Hypothalamus (tissue), 51 donors: ENCODE measurements around the gene MEX3A.

Experiments used
- DNase-seq, 51 donors: peaks; one replicate each; lab custom pipeline; 2025; lab: John Stamatoyannopoulos, UW

MEX3A gene

DNA sequence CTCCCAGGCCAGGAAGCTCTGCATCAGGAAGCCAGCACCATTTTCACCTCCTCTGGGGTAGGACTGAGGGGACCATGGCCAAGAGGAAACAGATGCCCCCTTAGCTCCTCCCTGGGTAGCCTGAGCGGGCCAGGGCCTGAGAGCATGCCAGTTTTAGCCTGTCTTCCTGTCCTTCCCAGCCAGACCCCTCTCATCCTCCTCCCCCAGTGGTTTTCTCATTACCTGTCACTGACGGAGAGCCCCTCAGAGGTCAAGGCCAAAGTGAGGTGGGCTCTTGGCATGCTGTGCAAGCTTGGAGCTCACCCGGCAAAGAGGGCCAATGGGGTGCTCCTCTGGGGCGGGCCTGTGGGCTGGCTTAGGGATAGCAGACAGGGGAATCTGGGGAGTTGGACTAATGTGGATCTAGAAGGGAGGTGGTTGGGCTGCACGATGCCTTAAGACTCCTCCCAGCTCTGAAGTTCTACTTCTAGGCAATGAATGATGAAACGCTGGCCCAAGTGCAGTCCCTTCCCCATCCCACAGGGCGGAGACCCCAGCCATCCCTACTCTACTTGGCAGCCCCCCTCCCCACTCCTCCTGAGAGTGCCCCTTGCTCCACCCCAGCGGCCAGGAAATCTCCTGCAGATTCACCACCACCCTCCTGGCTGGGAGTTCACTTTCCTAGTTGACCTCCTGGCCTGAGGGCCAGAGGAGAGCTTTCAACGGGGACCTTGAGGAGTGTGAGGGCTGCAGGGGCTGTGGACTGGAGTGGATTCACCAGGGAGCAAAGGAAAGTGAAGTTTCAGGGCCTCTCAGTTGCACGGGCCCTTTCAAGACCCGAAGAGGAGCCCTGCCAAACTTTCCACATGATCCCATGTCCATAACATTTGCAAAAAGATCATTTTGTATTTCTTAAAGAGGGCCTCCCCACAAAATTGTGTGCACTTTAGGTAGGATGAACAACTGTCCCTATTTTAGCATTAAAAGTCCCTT is 22.9 kb upstream of the MEX3A start:
- DNase-seq = no peak

DNA sequence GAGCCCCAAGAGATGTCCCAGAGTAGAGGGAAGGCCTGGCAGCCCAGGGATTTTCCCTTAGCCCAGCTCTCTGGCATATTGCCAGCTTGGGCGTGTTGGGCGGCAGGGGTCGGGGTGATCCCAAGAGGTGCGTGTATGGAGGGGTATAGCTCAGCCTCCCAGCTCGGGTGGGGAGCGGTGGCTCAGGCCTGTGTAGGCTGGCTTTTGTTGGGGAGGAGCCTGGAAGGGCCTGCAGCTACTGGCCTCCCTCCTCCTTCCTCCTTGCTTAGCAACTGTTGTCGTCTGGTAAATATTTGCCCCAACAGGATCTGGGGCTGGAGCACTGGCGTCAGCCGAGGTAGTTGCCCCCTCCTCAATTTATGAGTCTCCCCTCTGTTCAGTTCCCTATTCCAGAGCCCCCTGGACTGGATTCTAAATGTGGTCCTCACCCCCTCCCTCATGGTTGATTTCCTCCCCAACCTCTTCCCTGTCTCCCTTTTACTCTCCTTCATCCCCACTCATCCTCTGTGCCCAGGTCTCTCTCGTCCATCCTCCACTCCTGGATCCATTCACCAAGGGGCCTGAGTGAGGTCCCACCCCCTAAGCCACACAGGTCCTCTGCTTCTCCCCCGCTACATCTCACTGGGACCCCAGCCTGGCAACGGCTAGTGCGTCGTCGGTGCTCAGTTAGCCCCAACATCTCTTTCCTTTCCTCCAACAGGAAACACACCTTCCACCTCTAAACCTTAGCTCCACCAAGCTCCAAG is 22.0 kb upstream of the MEX3A start:
- DNase-seq = peak in 16 of 51 donors; percentile 14 to 55 (median 30)

DNA sequence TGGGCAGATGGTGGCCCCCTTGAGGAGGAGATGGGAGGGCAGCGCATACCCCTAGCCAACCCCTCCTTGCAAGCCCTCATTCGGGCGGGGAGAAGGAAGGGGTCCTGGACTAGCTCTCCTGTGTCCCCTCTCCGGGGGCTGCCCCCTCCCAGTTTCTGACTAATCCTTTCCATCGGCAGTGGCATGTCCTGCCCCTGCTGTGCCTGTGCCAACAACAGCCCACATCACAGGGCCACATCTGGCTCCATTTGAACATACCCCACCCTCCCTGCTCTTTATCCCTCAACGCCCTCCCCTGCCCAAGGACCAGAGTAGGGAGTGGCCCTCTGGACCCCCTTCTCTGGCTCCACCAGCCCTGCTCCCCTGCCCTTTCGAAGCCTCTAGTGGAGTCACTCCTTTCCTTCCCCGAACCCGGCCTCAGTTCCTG is 21.3 kb upstream of the MEX3A start:
- DNase-seq = no peak

DNA sequence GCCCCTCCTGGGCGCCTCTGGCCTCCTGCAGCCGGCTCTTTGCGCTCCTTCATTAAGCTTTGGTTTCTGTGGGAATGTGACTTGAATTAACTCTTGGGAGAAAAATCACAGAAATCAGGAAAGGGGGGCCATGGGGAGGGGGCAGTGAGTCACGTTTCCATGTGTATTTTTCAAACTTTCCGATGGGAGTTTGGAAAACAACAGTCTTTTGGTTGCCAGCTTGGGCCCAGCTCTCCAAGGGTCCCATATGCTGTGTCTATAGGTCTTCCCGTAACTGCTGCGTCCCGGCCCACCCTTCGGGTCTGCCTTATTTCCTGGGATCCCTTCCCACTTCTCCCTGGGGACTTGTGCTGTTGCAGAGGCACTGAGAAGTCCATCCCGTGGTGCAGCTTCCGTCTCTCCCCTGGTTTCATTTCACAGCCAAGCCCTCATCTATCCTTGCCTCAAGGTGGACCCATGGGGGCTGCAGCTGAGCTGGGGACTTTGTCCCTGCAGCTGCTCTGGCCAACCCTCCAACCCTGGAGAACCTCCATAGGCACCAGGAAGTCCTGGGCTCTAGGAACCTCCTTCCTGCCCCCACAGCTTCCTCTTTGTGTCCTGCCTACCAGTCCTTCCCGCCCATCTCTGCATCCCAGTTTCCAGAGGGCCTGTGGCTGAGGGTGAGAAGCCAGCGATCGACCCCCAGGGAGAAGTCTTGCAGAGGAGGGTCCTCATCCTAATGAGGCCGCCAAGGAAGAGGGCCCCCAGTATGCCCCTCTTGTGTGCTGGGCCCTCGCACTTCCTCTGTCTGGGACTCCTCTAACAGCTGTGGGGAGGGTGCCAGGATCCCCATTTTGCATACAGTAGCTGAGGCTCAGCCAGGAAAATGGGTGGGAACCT is 20.6 kb upstream of the MEX3A start:
- no peak for DNase-seq

DNA sequence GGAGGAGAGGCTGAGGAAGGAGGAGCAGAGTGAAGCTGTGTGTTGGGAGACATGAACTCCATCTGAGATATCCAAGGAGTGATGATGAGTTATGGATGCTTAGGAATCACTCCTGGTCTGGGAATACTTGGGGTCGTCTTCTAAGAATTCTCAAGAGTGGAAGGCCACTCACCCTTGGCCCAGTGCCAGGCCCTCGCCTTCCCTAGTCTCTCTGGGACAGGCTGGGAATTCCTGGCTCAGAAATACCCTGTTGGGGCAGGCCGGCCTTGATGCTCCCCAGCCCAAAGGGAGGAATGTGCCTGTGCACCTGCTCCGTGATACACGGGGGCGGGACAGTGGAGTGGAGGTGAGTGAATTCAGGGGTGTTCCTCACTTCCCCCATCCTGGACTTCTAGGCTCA is 19.6 kb upstream of the MEX3A start:
- DNase-seq = no peak

DNA sequence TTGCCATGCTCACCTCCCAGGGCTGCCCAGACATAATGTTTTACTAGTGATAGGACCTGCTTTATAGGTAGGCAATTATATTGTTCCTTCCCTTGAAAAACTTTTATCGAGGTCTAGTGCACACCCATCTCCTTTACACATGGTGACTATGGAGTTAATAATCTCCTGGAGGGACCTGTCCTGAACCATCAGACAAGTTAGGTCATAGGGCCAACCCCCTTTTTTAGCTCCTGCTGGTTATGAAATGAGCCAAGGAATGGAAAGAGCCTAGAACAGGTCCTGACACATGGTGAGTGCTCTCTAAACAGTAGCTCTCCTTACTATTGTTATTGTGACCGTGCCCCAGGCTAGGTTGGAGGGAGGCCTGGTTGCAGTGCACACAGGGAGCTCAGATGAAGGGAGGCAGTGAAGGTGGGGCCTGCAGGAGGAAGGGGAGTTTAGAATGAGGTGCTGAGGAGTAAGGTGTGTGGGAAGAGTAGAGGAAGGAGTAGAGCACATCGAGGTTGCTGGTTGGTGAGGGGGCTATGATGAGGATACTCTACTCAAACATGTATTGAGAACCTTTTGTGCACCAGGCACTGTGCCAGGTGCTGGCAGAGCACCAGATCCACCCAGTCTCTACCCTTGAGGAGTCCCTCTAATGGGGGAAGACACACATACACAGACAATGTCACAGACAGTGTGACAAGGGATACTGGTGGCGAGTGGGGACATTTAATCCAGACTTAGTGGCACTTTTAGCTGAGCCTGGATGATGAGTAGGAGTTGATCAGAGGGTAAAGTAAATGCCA is 18.1 kb upstream of the MEX3A start:
- DNase-seq = no peak

DNA sequence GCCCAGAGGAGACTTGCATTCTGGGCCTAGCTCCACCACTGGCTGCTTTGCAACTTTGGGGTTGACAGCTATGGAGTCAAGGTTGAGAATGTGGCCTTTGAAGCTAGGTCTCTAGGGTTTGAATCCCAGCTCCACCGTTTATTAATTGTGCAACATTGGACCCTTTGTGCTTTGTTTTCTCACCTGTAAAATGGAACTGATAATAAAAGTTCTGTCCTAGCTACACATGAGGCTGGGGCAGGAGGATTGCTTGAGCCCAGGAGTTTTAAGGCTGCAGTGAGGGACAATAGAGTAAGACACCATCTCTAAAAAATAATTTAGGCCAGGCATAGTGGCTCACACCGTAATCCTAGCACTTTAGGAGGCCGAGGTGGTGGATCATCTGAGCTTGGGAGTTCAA is 17.0 kb upstream of the MEX3A start:
- DNase-seq = no peak

DNA sequence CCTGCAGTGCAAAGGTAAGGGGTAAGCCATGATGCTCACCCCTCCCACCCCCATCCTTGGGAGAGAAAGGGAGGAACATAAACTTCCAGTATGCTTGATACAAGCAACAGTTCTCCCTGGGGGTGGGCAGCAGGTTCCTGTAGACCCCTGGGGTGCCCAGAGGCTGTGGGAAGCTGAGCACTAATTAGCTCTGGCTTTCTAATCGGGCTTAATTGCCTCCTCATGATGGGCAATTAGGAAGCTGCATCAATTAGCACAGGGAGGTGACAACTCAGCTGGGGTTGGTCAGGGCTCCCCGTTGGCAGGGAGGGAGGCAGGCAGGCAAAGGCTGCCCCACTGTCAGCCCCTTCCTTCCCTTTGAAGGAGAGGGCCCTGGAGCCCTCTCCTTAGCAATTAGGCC is 16.5 kb upstream of the MEX3A start:
- DNase-seq = no peak

DNA sequence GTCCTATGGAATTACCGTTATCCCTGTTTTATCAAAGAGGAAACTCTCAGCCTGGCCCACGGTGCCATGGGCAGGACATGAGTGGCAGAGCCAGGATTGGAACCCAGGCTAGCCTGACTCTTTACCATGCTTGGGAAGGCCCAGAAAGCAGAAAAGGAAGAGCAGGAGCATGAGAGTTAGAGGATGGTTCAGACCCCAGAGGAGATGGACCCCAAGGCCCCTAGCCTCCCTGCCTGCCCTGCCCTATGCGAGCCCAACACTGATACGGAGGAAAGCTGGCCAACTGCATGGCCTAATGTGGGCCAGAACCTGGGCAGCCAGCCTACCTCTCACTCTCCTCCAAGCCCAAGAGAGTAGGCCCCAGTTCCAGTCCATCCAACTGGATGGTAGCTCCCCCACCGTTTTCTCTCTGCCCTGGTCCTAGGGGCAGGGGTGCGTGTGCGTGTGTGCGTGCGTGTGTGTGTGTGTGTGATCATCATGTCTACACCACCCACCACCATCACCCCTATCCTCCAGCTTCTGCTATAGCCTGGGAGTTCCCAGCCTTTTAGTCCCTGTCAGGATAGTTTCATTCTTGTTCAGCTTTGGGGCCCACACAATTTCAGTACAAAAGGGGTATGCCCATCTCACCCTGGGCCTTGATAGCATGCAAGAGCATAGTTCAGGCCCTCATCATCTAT is 15.4 kb upstream of the MEX3A start:
- no peak for DNase-seq

DNA sequence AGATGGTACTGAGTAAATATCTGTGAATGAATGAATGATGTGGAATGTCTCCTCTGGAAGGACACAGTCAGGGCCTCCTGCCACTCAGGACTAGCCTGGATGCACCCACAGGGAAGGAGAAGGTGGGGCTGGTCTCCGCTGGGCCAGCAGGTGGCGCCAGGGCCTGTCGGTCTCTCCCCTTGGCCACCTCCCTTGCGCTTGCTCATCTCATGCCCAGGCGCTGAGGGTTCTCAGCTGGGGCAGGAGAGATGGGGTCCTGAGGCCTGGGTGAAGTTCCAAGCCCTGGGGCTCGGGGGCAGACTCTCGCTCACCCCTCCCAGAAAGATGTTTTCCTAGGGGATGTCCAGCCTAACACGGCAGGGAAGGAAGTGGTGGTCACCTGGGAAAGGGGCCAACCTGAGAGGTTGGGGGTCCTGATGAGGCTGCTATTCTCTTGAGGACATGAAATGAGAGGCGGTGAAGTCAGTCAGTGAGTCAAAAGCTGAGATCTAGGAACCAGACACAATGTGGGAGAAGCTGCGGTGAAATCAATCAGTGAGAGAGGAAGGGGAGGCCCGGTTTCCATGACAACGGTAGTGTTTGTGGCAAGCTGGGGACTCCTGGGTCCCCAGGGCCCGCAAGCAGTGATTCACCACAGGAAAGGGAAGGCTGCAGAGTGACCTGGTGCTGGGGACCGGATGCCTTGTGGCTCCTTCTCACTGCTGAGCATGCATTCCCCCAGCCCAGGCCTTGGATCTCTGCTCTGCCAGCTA is 14.6 kb upstream of the MEX3A start:
- DNase-seq = peak in 50 of 51 donors; percentile 14 to 91 (median 73)

DNA sequence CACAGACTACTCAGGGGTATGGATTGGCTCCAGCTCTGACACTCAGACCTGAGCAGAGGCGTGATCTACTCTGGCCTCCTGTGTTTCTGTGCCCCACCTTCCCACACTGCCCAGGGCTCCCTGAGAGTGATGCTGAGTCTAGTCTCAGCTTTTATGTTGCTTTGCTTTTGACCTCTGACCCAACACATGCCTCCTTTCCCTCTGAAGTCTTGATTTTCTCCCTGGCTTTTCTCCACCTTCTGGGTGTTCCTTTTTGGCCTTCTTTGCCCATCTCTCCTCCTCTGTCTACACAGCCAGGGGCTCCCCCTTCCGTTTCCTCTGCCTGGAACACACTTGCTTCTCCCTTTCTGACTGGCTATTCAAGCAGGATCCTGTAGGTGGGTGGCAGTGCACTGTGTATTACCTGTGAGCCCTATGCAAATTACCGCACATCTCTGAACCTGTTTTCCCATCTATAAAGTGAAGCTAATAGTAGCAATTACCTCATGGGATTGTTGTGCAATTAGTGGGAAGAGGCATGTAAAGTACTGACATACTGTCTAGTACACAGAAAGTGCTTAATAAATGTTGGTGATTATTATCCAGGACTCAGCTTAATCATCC is 13.7 kb upstream of the MEX3A start:
- DNase-seq = no peak

DNA sequence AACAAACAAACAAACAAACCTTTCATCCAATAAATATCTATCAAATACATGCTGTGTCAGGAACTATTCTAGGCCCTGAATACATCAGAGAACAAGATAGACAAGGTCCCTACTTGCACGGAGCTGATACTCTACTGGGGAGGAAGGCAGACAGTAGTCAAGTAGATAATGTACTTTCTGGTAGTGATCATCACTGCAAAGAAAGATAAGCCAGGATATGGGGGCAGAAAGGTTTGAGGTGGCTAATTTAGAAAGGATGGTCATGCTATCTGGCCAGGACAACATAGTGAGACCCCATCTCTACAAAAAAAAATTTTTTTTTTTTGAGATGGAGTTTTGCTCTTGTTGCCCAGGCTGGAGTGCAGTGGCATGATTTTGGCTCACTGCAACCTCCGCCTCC is 9.3 kb upstream of the MEX3A start:
- no peak for DNase-seq

DNA sequence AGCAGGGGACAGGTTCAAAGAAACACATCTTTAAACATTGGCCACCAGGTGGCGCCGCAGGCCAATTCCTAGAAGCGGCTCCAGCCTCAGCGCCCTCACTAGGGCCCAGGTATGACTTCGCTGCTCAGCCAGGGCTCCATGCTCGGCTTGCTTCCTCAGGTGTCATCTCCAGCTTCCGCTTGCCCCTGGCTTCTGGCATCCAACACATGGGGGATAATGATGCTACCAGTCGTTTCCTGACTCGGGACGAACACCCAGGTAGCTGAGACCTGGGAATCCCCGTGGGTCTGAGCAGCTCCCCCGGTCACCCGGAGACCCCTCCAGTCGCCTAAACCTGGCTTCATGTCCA is 8.5 kb upstream of the MEX3A start:
- peak in 49 of 51 donors; percentile 16 to 89 (median 66) for DNase-seq

DNA sequence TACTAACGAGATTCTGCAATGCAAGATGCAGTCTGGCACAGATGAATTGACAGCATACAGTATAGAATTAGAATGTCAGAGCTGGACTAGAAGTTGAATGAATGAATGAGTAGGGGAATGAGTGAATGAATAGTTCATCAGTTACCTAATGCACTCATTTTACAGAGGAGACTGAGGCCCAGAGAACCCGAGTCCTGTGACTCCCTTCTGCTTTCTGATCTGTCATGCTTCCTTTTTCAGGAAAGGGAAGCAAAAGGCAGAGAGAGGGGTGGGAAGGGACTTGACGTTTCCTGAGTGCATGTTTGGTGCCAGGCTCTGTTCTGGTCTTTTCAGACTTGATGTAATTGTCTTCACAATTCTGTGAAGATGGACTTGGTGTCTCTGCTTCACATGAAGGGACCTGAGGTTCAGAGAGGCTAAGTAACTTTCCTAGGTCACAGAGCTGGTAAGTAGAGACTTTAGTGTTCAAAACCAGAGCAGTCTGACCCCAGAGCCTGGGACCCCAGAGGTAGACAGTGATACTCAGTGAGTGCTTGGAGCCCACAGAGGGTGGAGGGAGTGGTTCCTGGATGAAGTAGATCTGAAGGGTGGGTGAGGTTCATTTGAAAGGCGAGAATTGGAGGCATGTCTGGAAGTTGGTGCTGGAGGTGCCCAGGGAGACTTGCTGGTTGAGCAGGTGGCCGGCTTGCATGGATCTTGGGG is 8.0 kb upstream of the MEX3A start:
- DNase-seq = peak in 3 of 51 donors; percentile 9 to 13 (median 10)

DNA sequence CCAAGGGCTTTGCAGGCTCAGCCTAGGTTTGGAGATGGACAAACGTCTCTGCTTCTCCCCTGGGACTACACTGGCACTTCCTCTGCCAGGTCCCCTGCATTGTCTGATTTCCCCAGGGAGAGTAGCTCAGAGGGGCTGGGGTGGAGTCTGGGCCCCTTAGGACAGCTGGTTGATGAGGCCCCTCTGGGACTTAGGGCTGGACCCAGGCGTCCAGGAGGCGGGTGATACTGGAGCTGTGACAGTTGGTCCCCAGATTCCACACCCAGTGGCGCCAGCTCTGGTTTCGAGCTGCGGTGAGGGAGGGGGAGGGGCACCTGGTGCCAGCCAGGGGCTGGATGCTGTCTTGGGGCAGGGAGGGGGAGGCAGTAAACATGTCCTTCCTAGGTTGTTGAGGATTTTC is 7.4 kb upstream of the MEX3A start:
- DNase-seq = no peak

DNA sequence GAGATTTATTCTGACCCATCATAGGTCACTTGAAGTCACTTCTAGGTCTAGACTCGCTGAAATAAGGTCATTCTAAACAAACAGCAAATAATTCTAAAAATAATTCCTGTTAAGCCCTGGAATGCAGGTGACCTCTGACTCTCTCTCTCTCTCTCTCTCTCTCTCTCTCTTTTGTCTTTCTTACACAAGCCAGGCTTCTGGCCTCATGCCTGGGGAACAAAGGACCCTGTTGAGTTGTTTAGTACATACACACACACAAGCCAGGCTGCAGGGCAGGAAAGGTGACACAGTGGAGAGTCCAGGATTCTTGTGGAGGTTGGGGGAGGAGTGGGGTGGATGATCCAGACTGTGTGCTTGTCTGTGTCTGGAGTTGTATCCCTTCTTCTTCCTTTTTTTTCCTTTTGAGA is 4.0 kb upstream of the MEX3A start:
- no peak for DNase-seq
